Fibroblast of skin of scalp (primary cell): ENCODE data around the gene DLEC1.

Source experiments
- DNase-seq: peaks from one replicate; pipeline ENCODE4 v3.0.0-alpha.2; 2013

DLEC1 gene

GRCh38 chr3:38138349-38139190, 99.6 kb downstream of the DLEC1 start, which contains the start of gene MYD88:
TSS of gene MYD88 (plus strand) at chr3:38138661. CDS start at chr3:38138701, 40 bp downstream.
- DNase-seq = peak; percentile 59

DNA sequence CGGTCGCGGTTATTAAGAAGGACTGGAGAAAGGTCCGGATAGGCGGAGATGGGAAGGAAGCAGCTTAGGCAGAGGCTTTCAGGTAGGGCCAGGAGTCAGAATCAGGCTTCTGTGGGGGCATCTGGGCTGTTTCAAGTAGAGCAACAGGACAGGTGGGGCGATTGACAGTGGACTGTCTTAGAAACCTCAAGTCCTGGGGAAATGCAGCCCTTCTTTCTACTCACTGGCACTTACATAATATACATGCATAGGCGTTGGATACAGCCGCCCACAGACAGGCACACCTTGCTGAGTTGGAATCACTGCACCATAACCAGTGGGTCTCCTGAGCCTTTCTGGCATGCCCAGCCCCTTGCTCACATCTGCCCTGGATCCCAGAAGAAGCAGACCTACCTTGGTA, 100.2 kb downstream of the DLEC1 start:
- no peak for DNase-seq

GRCh38 chr3:38139652-38140051, 100.6 kb downstream of the DLEC1 start:
- no peak for DNase-seq

DNA sequence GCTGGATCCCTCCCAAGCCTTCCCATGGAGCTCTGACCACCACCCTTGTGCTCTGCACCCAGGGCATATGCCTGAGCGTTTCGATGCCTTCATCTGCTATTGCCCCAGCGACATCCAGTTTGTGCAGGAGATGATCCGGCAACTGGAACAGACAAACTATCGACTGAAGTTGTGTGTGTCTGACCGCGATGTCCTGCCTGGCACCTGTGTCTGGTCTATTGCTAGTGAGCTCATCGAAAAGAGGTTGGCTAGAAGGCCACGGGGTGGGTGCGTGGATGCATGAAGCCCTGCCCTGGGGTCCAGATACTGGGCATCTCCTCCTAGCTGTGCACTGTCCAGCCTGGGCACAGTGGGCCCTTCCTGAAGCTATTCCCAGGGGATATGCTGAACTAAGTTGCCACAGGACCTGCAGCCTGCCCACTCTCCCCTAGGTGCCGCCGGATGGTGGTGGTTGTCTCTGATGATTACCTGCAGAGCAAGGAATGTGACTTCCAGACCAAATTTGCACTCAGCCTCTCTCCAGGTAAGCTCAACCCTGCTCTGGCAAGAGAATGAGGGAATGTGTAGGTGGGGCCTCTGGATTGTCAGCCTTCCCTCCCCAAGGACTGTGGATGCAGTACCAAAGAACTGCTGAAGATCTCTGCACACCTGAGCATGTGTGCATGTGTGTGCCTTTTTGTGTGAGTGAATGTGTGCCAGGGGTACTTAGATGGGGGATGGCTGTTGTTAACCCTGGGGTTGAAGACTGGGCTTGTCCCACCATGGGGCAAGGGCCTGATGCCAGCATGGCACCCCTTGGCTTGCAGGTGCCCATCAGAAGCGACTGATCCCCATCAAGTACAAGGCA, 101.5 kb downstream of the DLEC1 start:
- no peak for DNase-seq

DNA sequence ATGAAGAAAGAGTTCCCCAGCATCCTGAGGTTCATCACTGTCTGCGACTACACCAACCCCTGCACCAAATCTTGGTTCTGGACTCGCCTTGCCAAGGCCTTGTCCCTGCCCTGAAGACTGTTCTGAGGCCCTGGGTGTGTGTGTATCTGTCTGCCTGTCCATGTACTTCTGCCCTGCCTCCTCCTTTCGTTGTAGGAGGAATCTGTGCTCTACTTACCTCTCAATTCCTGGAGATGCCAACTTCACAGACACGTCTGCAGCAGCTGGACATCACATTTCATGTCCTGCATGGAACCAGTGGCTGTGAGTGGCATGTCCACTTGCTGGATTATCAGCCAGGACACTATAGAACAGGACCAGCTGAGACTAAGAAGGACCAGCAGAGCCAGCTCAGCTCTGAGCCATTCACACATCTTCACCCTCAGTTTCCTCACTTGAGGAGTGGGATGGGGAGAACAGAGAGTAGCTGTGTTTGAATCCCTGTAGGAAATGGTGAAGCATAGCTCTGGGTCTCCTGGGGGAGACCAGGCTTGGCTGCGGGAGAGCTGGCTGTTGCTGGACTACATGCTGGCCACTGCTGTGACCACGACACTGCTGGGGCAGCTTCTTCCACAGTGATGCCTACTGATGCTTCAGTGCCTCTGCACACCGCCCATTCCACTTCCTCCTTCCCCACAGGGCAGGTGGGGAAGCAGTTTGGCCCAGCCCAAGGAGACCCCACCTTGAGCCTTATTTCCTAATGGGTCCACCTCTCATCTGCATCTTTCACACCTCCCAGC, 102.4 kb downstream of the DLEC1 start:
- no peak for DNase-seq

DNA sequence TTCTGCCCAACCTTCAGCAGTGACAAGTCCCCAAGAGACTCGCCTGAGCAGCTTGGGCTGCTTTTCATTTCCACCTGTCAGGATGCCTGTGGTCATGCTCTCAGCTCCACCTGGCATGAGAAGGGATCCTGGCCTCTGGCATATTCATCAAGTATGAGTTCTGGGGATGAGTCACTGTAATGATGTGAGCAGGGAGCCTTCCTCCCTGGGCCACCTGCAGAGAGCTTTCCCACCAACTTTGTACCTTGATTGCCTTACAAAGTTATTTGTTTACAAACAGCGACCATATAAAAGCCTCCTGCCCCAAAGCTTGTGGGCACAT, 102.9 kb downstream of the DLEC1 start:
- no peak for DNase-seq

- no peak for DNase-seq
Measured at GRCh38 chr3:38142959-38143358, 104.0 kb downstream of the DLEC1 start.

GRCh38 chr3:38143511-38143910, 104.5 kb downstream of the DLEC1 start:
- no peak for DNase-seq

DNA sequence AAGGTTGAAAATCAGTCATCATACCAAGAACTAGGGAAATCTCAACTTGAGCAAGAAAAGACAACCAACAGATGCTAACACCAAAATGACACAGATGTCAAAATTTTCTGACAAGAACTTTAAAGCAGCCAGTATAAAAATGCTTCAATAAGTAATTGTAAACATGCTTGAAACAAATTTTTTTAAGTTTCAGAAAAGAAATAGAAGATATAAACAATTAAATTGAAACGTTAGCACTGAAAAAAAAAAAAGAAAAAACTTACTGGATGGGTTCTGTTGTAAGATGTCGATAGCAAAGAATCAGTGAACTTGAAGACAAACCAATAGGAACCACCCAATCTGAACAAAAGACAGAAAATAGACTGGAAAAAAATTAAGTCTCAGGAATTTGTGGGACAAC, 107.5 kb downstream of the DLEC1 start:
- DNase-seq = no peak

GRCh38 chr3:38147421-38147820, 108.4 kb downstream of the DLEC1 start:
- no peak for DNase-seq

- DNase-seq = no peak
Measured at GRCh38 chr3:38148311-38148882, 109.4 kb downstream of the DLEC1 start.

GRCh38 chr3:38149708-38150107, 110.7 kb downstream of the DLEC1 start:
- DNase-seq = no peak

- no peak for DNase-seq
Measured at GRCh38 chr3:38150780-38151528, 111.9 kb downstream of the DLEC1 start.

GRCh38 chr3:38151667-38152265, 112.8 kb downstream of the DLEC1 start:
- no peak for DNase-seq

GRCh38 chr3:38152609-38153008, 113.6 kb downstream of the DLEC1 start:
- DNase-seq = no peak

DNA sequence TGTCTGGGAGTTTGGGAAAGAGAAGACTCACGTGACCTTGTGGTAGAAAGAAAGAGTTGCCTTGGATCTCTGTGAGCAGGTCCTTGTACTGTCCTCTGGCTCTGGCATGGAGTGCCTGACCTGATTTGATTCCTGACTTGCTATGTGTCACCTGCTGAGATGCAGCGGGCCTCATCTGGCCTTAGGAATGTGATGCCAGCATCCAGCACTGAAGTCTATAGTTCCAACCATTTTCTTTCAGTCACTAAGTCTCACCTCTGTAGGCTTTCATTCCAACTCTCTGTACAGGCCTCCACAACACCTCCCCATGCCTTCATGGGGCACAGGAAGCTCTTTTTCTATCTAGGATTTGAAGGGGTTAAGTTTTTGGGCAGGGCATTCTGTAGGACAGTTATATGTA, 114.2 kb downstream of the DLEC1 start:
- no peak for DNase-seq

DNA sequence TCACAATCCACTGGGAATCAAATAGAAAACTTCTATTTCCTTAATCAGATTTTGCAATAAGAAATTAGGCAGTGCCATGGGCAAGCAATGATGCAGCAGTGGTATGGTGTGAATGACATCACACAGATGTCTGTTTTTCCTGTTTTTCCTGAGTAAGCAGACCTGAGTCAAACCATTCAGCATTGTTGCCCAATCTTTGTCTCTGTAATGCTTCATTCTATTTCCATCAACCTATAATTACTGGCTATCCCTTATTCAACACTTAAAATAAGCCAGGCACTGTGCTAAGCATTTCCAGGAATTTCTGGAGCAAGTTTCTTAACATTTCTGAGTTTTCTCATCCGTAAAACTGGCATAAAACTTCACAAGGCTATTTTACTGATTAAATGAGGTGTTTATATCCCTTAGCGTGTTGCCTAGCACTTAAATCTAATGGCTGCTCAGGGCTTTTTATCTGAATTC, 115.1 kb downstream of the DLEC1 start:
- DNase-seq = peak; percentile 44

DNA sequence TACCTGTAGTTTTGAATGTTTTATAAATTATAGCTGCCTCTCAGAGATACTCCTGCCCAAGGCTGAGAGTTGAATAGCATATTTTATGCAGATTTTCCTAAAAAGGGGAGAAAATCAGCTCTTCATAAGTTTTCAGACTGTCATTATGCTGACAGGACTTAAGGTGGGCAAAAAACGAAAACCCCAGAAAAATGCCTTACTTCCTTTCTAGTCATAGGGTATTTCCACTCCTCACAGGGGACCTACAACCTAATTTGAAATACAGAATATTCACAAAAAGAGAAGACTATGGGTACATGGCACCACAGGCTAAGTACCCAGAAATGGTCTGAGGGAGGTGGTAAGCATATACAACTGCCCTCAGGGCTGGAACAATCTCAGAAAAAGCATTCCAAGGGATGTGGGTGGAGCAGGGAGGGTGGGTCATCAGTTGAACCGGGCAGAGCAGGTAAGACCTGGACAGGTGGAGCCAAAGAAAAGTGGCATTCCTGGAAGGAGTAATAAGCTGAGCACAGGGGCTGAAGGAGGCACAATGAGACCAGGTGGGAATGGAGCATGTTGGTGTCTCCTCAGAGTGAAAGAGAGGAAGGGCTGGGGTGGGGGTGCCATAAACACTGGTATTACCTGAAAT, 115.7 kb downstream of the DLEC1 start:
- DNase-seq = no peak

GRCh38 chr3:38155825-38156224, 116.8 kb downstream of the DLEC1 start:
- no peak for DNase-seq

DNA sequence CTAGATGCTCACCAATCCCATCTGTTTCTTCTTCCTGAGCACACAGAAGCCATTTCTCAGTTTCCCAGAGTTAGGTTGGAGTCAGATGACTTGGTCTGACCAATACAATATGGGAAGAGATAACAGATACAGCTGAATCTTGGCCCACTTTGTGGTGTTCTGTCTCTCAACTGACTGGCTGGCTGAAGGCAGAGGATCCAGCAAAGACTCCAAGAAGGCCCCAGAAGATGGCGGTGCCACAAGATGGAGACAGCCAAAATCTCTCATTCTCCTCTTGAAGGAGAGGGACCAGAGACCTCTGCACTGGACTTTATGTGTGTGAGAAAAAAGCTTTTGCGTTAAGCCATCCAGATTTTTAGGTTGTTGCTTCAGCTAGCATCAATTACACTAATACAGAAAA, 118.1 kb downstream of the DLEC1 start:
- no peak for DNase-seq

DNA sequence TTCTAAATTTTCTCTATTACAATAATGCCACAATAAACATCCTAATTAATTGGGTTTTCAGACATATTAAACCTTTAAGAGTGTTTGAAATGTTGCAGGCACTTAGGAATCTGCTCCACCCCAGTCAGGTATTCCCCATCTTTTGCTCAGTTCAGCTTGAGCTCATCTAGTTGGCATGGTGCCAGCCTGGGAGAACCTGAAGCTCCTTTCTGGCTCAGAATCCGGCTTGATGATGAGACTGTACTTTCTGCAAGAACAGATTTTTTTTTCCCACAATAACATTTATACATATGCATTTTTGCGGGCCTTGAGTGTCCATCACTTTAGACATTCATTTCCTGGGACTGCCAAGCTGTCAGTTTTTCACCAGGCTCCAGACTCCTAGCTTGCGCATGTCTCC, 118.6 kb downstream of the DLEC1 start:
- no peak for DNase-seq
